Endometrial microvascular endothelial cells (primary cell): ENCODE results near the gene CDY1B. TPM values are rescaled to one million over a fixed set of nuclear protein-coding genes. Genes with fewer than 3 reads are reported as not detected.
"Not testable (repeated sequence)": the region's sequence is repeated elsewhere in the genome, so short reads cannot be mapped to it uniquely, and the experiment has no call there.

Experiments used
- in situ Hi-C: cut with HindIII; loops from 2 replicates; pipeline ENCODE4 v1.10.0; 2017; ENCODE audit warnings: low sequenced_read_pairs, low pct_unique_long_range_greater_than_20kb; ENCODE audit errors: inconsistent ontology term
- total RNA-seq: library from RNA; depleted of rRNA; stranded (reverse); fragments of >200 nt; gene quantifications from one replicate; pipeline ENCODE4 v1.2.3, GENCODE V29; 2015; ENCODE audit errors: inconsistent ontology term

Gene CDY1B
- not detected for total RNA-seq

DNA sequence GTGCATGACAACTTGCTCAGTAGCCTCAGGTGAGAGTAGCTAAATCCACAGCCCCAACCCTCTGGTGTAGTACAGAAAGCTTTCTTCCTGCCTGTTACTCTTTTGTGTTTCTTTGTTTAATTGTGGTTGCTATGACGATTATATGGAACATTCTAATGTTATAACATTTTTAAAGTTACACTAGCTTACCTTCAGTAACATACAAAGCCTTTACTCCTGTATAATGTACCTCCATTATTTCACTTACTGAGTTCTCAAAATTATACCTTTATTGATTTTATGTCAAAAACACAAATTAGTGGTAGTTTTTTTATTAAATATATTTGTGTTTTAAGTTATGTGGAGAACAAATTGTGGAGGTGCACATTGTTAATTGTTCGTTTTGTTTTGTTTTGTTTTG is at the start of gene CDY1B:
Gene CDY1B (minus strand): TSS at position 101 of the 400 bp plus-strand sequence. CDS start 331 bp downstream, outside the sequence.
- in situ Hi-C loops = not testable (repeated sequence)

GRCh38 chrY:24049525-24049924 is 1.7 kb upstream of the CDY1B start:
- in situ Hi-C loops = not testable (repeated sequence)

DNA sequence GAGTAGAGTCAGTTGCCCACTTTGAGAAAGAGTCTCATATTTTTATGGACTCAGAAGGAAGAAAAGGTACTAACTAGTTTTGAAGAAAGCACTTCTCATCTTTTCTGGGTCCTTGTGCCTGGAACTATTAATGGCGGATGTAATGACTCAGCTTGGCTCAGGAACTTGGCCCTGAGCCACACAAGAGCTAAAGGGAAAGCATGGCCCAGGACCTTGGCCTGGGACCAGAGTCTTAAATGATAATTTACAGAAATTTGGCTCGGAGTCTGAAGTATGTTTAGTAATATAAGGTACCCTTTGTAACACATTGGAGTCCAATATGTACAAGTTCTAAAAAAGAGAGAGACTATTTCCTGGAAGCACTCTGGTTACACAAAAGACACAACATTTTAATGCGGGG is 4.6 kb downstream of the CDY1B start:
- in situ Hi-C loops = not testable (repeated sequence)

- in situ Hi-C loops = not testable (repeated sequence)
Observed at GRCh38 chrY:24039008-24039718, 8.7 kb downstream of the CDY1B start.

GRCh38 chrY:24026212-24027103 is 21.4 kb downstream of the CDY1B start:
- in situ Hi-C loops = not testable (repeated sequence)
